Fibroblast of peridontal ligament (primary cell): ENCODE results near the gene PFKP.

Source experiments
- DNase-seq: peaks from one replicate; pipeline ENCODE4 v3.0.0-alpha.2; 2010; ENCODE audit errors: extremely low read depth

The PFKP gene

GRCh38 chr10:3067118-3067858 is at the start of gene PFKP:
Gene PFKP, plus strand, starts transcription at chr10:3067548. Its CDS starts 48 bp downstream, at chr10:3067596.
- no peak for DNase-seq

GRCh38 chr10:3018247-3018646 is 49.1 kb upstream of the PFKP start:
- DNase-seq, result no peak

GRCh38 chr10:3020311-3020710 is 47.0 kb upstream of the PFKP start:
- no peak for DNase-seq

GRCh38 chr10:3020881-3021280 is 46.5 kb upstream of the PFKP start:
- DNase-seq, result no peak

GRCh38 chr10:3022027-3022426 is 45.3 kb upstream of the PFKP start:
- no peak for DNase-seq

- no peak for DNase-seq
These were observed 43.5 kb upstream of the PFKP start for GRCh38 chr10:3023892-3024291.

GRCh38 chr10:3025026-3025683 is 42.2 kb upstream of the PFKP start:
- DNase-seq, result no peak

- no peak for DNase-seq
These were observed 39.5 kb upstream of the PFKP start for GRCh38 chr10:3027866-3028265.

- DNase-seq, result no peak
These were observed 38.9 kb upstream of the PFKP start for GRCh38 chr10:3028441-3028840.

- no peak for DNase-seq
These were observed 36.6 kb upstream of the PFKP start for GRCh38 chr10:3030765-3031164.

- DNase-seq, result no peak
These were observed 35.9 kb upstream of the PFKP start for GRCh38 chr10:3031490-3031889.

GRCh38 chr10:3033925-3034324 is 33.4 kb upstream of the PFKP start:
- no peak for DNase-seq

- no peak for DNase-seq
These were observed 32.7 kb upstream of the PFKP start for GRCh38 chr10:3034616-3035015.

- no peak for DNase-seq
These were observed 31.0 kb upstream of the PFKP start for GRCh38 chr10:3036155-3037021.

GRCh38 chr10:3037182-3037581 is 30.2 kb upstream of the PFKP start:
- no peak for DNase-seq

- no peak for DNase-seq
These were observed 27.3 kb upstream of the PFKP start for GRCh38 chr10:3040069-3040468.

- no peak for DNase-seq
These were observed 24.8 kb upstream of the PFKP start for GRCh38 chr10:3042589-3042988.

GRCh38 chr10:3043512-3044368 is 23.6 kb upstream of the PFKP start:
- DNase-seq, result peak; percentile 84

GRCh38 chr10:3045471-3046209 is 21.7 kb upstream of the PFKP start:
- DNase-seq, result peak; percentile 83

GRCh38 chr10:3046210-3046779 is 21.1 kb upstream of the PFKP start:
- no peak for DNase-seq
